ENCODE results near the gene LRRC46. TPM values are rescaled to one million over a fixed set of nuclear protein-coding genes. Genes with fewer than 3 reads are reported as not detected.

Gene LRRC46
- total and polyA plus RNA-seq, 2 of the 13 experiments (the other 11 are each of a cell fraction or from before 2014, with no cell fraction given) = 0.09 TPM

- FAIRE-seq (no peak), ATAC-seq (peak; percentile 15), DNase-seq (ENCODE audit: low spot score) (no peak)
- 6% methylated on average over 9 of the region's 11 CpGs for WGBS (ENCODE audit: low lambda C conversion rate)
- no peak overlapping the region for H3K9ac ChIP-seq (ENCODE audit: insufficient read depth, low read depth, low read length)
- H3K27me3 ChIP-seq (ENCODE audit: control insufficient read depth in 1 of 2, insufficient read depth in 2 of 2, low read length in 2 of 2) = peaks cover 5 to 41% of the 10 kb centered on the region in 2 experiments; a peak in 4 of 5 replicates
- CTCF ChIA-PET (ENCODE audit: low intra/inter-chr PET ratio, low total read pairs) = no interaction called here
- POLR2A ChIA-PET = interaction anchor here (1.0 to 3.9 kb wide), 5 partner anchors 10 to 57 kb away, joined by 3 to 36 read pairs (median 5); partner anchors contain the start of genes LRRC46, MRPL10, PNPO and SCRN2
- H2AFZ ChIP-seq (ENCODE audit: low read length) = no peak overlapping the region
- no peaks in the 10 kb centered on the region for H3K79me2 ChIP-seq (ENCODE audit: insufficient read depth, low read length)
- H3K9me3 ChIP-seq (ENCODE audit: low read length) = no peaks in the 10 kb centered on the region
- H3K27ac ChIP-seq (ENCODE audit: extremely low read length, insufficient read depth, low read length) = no peak overlapping the region
- no peaks in the 10 kb centered on the region for H4K20me1 ChIP-seq (ENCODE audit: insufficient read depth, low read length)
- in situ Hi-C loops (cut with HindIII; ENCODE audit: extremely low pct_ligation_motif_present, low pct_unique_long_range_greater_than_20kb) = no loop called here
- 0 out of 2 replicates have a peak, but pooled peaks have one; percentile 19 for TF ChIP-seq MTF2 (CRISPR knock-in tag; IDR thresholded peaks at IDR 0.05; ENCODE audit: borderline replicate concordance)
- TF ChIP-seq, protein P1, sequence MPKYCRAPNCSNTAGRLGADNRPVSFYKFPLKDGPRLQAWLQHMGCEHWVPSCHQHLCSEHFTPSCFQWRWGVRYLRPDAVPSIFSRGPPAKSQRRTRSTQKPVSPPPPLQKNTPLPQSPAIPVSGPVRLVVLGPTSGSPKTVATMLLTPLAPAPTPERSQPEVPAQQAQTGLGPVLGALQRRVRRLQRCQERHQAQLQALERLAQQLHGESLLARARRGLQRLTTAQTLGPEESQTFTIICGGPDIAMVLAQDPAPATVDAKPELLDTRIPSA (CRISPR knock-in tag; IDR thresholded peaks at IDR 0.05; ENCODE audit: borderline replicate concordance) = no peak
- TF ChIP-seq PRDM15 (CRISPR knock-in tag; IDR thresholded peaks at IDR 0.05) = peak; percentile 41; the same call in 1 of the 2 replicates
- no peaks in the 10 kb centered on the region for H3K36me3 ChIP-seq (replicated peaks in 1 of 2; ENCODE audit: control insufficient read depth in 1 of 2, insufficient read depth in 2 of 2, low read length in 2 of 2)
- H3K4me3 ChIP-seq (replicated peaks in 1 of 3; ENCODE audit: insufficient read depth in 1 of 3, low read depth in 2 of 3, low read length in 3 of 3) = no peak overlapping the region
- intact Hi-C loops (cut with micrococcal nuclease; ENCODE audit: unreplicated experiment) = no loop called here
- BruUV-seq (replicated peaks) = no TSS peak
- peak overlapping the region; percentile 43 for H3K4me2 ChIP-seq (ENCODE audit: low read depth, low read length)
- peaks cover 27% of the 10 kb centered on the region for H3K4me1 ChIP-seq (ENCODE audit: insufficient read depth, low read length)
Measured at GRCh38 chr17:47884905-47885730, 53.6 kb downstream of the LRRC46 start.

Other genes starting within 250 kb of the LRRC46 start
- gene KPNB1, start 181.8 kb upstream of the LRRC46 start, total RNA-seq (2016; rRNA removed; fragmentation: Illumina TruSeq; extraction: Trizol) = 424 and 443 TPM in 2 replicates
- 164 and 169 TPM in 2 replicates for gene KPNB1, start 181.8 kb upstream of the LRRC46 start, polyA plus RNA-seq (2011; rRNA removed)
- 2.6 and 3.0 TPM in 2 replicates for gene TBKBP1, start 137.5 kb upstream of the LRRC46 start, total RNA-seq (2016; rRNA removed; fragmentation: Illumina TruSeq; extraction: Trizol)
- gene TBKBP1, start 137.5 kb upstream of the LRRC46 start, polyA plus RNA-seq (2011; rRNA removed) = 7.0 and 10.9 TPM in 2 replicates
- not detected in 2 replicates for gene TBX21, start 98.4 kb upstream of the LRRC46 start, total RNA-seq (2016; rRNA removed; fragmentation: Illumina TruSeq; extraction: Trizol)
- gene TBX21, start 98.4 kb upstream of the LRRC46 start, polyA plus RNA-seq (2011; rRNA removed) = not detected in 2 replicates
- gene OSBPL7, start 9.9 kb upstream of the LRRC46 start, total RNA-seq (2016; rRNA removed; fragmentation: Illumina TruSeq; extraction: Trizol) = 1.0 and 4.7 TPM in 2 replicates
- gene OSBPL7, start 9.9 kb upstream of the LRRC46 start, polyA plus RNA-seq (2011; rRNA removed) = 6.6 and 8.3 TPM in 2 replicates
- gene MRPL10, start 129 bp upstream of the LRRC46 start, total RNA-seq (2016; rRNA removed; fragmentation: Illumina TruSeq; extraction: Trizol) = 56.7 and 59.7 TPM in 2 replicates
- 149 and 157 TPM in 2 replicates for gene MRPL10, start 129 bp upstream of the LRRC46 start, polyA plus RNA-seq (2011; rRNA removed)
- 15.0 and 29.5 TPM in 2 replicates for gene SCRN2, start 9.6 kb downstream of the LRRC46 start, total RNA-seq (2016; rRNA removed; fragmentation: Illumina TruSeq; extraction: Trizol)
- gene SCRN2, start 9.6 kb downstream of the LRRC46 start, polyA plus RNA-seq (2011; rRNA removed) = 21.7 and 28.6 TPM in 2 replicates
- gene SP6, start 19.5 kb downstream of the LRRC46 start, total RNA-seq (2016; rRNA removed; fragmentation: Illumina TruSeq; extraction: Trizol) = 0.07 TPM in 1 of 2 replicates, not detected in the other
- gene SP6, start 19.5 kb downstream of the LRRC46 start, polyA plus RNA-seq (2011; rRNA removed) = 0.07 and 0.09 TPM in 2 replicates
- gene SP2, start 64.6 kb downstream of the LRRC46 start, total RNA-seq (2016; rRNA removed; fragmentation: Illumina TruSeq; extraction: Trizol) = 1.4 and 1.5 TPM in 2 replicates
- 4.2 and 4.8 TPM in 2 replicates for gene SP2, start 64.6 kb downstream of the LRRC46 start, polyA plus RNA-seq (2011; rRNA removed)
- 63.3 and 110 TPM in 2 replicates for gene PNPO, start 109.9 kb downstream of the LRRC46 start, total RNA-seq (2016; rRNA removed; fragmentation: Illumina TruSeq; extraction: Trizol)
- 47.9 and 48.1 TPM in 2 replicates for gene PNPO, start 109.9 kb downstream of the LRRC46 start, polyA plus RNA-seq (2011; rRNA removed)
- 2.0 and 2.4 TPM in 2 replicates for gene PRR15L, start 126.2 kb downstream of the LRRC46 start, total RNA-seq (2016; rRNA removed; fragmentation: Illumina TruSeq; extraction: Trizol)
- gene PRR15L, start 126.2 kb downstream of the LRRC46 start, polyA plus RNA-seq (2011; rRNA removed) = 0.44 and 0.47 TPM in 2 replicates
- gene CDK5RAP3, start 139.4 kb downstream of the LRRC46 start, total RNA-seq (2016; rRNA removed; fragmentation: Illumina TruSeq; extraction: Trizol) = 86.8 and 128 TPM in 2 replicates
- 154 and 183 TPM in 2 replicates for gene CDK5RAP3, start 139.4 kb downstream of the LRRC46 start, polyA plus RNA-seq (2011; rRNA removed)
- 0.74 and 1.5 TPM in 2 replicates for gene COPZ2, start 206.1 kb downstream of the LRRC46 start, total RNA-seq (2016; rRNA removed; fragmentation: Illumina TruSeq; extraction: Trizol)
- gene COPZ2, start 206.1 kb downstream of the LRRC46 start, polyA plus RNA-seq (2011; rRNA removed) = 0.48 and 0.61 TPM in 2 replicates
- gene NFE2L1, start 216.7 kb downstream of the LRRC46 start, total RNA-seq (2016; rRNA removed; fragmentation: Illumina TruSeq; extraction: Trizol) = 53.7 and 67.0 TPM in 2 replicates
- gene NFE2L1, start 216.7 kb downstream of the LRRC46 start, polyA plus RNA-seq (2011; rRNA removed) = 234 and 278 TPM in 2 replicates

Data from HepG2 (cell line).